Superior temporal gyrus (tissue), 1 donor: ENCODE data around the gene THBS2.
A peak's percentile ranks its signal among the peaks of the same experiment; 100 is the strongest.

Experiments used
- DNase-seq: peaks from one replicate; pipeline ENCODE4 v3.0.0-alpha.2; 2016; ENCODE audit errors: extremely low spot score

The THBS2 gene

DNA sequence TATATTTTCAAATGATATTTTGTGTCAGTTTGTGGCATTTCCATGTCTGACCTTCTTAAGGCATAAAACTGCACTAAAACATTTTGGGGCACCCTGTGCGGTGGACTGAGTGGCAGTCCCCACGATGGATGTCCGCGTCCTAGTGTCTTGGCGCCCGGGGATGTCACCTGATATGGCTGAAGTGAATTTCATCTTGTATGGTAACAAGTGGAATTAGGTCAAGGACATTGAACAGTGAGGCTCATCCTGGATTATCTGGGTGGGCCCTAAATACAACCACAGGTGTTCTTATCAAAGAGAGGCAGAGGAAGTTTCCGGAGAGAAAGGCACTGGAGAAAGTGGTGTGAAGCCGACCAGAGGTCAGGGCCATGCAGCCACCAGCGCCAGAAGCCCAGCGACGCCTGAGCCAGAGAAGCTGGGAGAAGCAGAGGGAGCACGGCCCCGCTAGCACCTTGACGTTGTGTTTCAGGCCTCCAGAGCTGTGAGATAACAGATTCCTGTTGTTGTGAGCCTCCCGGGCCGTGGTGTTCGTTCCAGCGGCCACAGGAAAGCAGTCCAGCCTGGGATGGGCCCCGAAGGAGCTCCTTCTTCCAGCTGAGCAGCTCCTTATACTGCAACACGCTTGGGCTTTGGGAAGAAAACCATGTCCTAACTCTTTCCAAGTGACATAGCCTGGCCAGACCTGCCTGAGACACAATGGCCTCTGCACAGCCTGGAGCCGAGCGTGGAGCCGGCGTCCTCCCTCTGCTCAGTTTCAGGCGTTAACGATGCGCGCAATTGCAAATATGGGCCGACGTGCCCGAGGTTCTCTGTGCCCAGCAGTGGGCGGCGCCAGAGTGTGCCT is 22.5 kb downstream of the THBS2 start:
- DNase-seq = no peak

DNA sequence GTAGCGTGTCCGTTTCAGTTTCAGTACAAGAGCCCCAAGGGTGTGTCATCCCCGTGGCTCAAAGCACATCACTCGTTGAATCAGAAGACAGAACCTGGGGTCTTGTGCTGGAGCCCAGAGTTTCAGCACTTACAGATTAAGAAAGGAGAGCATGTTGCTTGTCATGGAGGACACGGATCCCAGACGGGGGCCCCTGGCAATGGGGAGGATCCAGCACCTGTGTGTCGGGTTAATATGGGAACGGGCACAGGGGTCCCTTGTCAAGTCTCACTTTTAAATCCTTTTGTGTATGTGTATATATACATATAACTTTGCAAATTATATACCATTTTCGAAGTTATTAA is 23.4 kb downstream of the THBS2 start:
- no peak for DNase-seq

DNA sequence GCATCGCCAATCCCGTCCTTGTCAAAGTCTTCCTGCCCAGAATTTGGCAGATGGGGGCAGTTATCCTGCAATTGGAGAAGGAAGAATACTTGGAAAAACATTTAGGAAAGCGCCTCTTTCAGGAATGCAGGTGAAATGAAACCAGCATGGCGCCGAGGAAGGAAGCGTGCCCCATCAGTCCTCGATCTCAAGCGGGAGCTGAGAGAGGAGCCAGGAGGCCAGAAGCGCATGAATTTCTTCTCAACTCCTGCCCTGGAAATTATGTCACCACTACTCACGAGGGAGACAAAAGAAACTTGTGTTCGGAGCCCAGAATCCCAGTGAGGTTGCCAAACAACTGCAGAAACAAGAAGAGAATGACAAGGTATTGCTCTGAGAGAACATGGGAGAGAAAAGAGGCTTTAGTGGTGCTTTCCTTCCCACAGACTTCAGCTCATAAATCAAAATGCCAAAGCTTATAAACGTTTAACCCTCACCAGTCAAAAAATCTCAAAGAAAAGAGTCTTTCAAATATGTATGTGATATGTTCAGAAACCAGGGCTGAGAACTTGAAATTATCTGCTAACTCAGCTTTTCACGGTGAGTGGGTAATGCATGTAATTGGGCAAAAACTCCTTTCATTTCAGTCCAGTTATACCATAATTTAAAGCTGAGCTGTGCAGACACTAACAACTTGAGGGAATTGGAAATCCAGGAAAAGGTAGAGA is 23.9 kb downstream of the THBS2 start:
- DNase-seq = peak; percentile 68

DNA sequence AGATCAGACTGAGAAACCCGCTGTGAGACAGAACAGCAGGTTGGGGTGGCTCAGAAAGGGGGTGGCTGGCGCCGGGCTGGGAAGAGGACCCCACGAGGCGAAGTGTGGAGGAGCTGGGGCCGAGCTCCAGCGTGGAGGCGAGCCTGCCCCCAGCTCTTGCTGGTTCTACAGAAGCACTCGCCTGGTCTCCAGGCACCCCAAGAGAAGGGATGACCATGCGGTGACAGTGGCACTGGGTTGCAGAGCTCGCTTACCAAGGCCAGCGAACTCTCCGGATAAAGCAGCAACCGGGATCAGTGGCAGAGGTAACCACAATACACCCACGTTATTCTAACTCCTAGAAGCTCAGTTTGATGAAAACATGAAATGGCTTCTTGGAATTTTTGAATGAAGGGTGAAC is 26.5 kb downstream of the THBS2 start:
- DNase-seq = no peak

DNA sequence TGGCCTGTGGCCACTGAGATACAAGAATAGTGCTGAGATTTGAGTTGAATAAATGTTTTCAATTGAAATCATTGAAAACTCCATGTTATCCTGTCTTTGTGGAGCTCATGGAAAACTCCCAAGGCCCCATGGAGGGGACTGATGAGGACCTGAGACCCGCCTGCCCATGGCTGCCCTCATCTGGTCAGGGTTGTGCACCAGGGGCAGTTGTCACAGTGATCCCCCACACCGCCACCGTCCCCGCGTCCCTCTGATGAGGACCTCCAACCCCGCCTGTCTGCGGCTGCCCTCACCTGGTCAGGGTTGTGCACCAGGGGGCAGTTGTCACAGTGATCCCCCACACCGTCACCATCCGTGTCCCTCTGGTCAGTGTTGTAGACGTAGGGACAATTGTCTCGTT is 27.8 kb downstream of the THBS2 start:
- DNase-seq = no peak

DNA sequence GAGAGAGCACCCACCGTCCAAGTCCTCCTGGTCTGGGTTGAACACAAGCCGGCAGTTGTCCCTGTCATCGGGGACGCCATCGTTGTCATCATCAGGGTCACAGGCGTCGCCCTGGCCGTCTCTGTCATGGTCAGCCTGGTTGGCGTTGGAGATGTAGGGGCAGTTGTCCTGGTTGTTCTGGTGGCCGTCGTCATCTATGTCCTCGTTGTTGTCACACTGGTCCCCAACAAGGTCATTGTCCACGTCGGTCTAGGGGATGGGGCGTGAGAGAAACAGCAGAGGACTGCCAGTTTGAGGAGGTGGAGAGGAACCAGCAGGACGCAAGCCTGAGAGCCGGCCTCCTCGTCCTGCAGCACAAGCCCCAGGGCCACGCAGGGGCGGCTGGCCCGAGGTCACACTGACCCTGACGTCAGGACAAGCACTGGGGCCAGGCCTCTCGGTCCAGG is 28.5 kb downstream of the THBS2 start:
- no peak for DNase-seq

DNA sequence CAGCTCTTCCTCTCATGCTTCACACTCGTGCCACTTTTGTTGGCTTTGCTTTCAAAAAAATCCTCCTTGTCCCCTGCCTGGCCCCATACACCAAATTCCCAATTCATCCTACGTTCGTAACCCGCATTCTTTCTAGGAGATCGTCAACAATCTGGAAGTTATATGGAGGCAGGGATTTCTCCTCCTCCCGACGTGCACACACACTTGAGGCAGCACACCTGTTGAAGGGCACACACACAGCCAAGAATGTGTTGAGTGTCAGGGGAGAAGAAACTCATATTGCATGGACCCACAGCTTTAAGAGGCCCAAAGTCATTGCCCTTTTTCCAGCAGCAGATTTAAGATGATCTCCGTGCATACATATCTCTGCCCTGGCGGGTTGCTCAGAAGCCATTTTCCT is 28.9 kb downstream of the THBS2 start:
- no peak for DNase-seq

DNA sequence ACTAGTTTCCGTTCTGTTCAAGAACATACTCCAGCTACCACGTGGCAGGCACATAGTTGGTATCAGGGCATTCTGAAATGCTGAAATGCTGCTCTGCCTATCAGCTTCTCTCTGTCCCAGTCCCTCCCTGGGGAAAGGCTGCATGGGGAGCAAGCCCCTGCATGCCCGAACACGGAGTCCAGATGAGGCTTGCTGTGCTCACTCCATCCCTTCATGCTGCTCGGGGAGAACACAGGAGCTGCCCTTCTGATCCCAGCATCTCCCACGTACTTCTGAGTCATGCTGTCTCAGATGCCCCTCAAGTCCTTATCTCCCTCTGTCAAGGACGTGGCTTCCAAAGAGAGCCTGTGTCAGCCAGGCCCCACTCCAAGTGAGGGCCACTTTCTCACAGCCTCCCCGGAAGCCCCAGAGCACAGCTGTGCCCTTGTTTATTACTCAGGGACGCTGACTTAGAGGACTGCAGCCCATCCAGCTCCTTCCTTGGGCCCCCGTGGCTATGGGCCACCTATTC is 29.4 kb downstream of the THBS2 start:
- DNase-seq = no peak

DNA sequence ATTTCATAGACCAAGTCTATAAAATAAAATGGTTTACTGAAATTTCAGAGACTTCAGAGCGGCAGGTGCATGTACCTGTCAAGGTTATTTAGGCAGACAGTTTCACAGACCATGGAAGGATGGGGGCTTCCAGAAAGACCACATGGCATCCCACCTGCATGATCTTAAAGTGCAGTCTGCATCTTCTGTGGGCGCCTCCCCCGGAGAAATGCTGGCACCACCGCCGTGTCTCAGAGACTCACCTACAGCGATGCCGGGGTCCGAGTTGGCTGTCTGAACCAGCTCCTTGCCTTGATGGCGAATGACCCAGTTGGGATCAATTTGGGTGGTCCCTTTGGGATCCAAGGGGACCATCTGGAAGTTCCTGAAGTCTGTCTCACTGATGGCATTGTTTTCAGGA is 30.6 kb downstream of the THBS2 start:
- no peak for DNase-seq

DNA sequence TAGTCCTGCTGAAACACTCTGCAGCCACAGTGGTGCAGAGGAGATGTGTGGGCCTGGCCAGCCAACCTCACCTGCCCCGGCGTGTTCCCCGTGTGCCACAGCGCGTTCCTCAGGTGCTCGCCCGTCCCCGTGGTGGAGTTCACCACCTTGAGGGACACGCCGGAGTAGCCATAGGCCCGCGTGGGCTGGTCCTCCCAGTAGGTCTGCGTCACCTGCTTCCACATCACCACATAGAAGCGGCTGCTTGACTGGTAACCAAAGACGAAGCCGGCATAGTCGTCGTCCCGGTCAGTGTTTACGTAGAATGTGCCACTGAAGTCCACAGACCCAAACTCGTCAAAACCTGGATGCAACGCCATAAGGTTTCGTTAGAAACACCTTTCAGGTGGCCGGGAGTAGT is 31.5 kb downstream of the THBS2 start:
- DNase-seq = no peak

DNA sequence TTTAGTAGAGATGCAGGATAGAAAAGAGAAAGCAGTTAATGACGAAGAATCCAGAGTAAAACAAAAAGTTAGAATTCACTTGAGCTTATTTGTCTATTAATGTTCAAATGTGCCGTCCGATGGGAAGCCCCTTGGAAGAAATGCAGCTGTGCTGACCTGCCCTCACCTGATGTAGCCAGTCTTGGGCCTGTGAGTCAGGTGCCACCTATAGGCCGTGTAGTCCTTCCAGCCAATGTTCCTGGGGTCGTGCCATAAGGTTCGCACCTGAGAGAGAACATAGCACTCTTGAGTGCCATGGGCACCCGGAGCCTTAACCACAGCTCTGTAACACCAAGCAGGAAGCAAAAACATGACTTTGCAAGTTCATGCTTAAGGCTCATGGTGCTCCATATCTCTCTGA is 32.4 kb downstream of the THBS2 start:
- no peak for DNase-seq

DNA sequence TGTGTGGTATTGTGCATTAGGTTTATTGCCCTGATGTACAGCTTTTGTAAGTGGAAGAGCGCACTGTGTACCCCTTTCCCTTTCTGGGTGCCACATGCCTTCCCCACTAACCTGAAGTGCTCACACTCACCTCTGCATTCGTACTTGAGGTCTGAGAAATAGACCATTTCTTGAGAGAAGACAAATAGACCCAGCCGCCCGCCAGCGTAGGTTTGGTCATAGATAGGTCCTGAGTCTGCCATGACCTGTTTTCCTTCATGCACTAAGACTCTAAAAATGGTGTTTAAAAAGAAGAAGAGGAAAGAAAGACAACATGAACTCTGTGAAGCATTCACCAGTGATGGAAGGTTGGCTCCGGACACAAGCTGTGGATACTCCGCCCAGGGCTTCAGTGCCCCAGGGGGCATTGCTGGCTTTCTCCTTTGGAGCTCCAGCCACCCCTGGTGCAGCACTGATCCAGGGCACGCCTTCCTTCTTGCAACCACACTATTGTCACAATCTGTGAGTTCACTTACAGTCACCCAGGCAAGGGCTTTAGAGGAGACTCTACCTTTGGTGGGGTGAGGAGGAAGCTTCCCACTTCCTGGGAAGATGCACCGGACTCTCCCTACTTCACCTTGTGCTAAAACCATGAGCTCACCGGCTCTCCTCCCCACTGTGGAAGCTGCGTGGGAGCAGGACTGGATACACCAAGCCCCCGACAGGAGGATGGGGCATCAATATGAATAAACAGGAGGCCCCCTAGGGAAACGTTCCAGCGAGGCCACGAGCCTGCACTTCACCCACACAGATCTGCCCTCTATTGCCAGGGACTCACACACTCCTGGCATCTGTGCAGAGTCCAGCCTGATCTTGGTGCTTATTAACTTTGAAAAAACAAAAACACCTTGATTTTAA is 33.3 kb downstream of the THBS2 start:
- DNase-seq = no peak

DNA sequence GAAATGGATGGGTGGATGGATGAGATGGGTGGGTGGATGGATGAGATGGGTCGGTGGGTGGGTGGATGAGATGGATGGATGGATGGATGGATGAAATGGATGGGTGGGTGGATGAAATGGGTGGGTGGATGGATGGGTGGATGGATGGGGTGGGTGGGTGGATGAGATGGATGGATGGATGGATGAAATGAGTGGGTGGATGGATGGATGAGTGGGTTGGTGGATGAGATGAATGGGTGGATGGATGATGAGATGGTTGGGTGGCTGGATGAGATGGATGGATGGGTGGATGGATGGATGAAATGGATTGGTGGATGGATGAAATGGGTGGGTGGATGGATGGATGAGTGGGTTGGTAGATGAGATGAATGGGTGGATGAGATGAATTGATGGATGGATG is 35.7 kb downstream of the THBS2 start:
- no peak for DNase-seq

DNA sequence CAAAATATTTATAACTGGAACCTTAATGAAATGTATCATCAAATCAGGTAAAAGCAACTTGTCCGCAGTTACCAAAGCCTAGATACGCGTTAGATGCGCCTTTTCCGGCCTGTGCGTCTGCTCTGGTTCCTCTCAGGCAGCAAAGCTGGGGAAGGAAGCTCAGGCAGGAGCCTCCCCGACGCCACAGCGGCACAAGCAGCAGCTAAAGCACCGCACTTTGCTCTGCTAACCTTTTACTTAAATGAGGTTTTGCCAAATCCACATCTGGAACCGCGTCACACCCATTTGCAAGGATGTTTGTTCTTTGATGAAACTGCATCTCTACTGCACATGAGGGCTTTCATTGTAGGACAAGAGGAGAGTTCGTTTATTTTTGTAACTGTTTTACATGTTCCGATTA is 36.8 kb downstream of the THBS2 start:
- no peak for DNase-seq

DNA sequence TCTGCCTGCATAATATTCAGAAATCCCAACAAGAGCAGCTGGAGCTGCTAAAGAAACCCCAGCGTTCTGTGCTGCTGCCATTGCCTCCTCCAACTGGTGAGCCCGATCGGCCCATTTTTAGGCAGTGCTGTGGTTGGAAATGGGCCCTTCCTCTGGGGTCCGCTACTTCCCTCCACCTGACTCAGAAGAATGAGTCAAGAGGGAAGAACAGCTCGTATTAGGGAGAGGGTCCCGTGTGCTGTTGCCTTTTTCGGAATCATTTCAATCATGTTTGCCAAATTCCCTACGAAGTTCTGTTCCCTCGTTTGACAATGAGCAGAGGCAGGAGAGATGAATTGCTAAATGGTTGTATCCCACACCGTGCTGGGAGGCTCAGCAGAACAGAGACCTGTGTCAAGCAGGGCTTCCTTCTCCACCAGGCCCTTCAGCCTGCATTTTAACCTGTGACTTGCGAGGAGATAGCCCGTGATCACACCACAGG is 38.4 kb downstream of the THBS2 start:
- DNase-seq = peak; percentile 44

DNA sequence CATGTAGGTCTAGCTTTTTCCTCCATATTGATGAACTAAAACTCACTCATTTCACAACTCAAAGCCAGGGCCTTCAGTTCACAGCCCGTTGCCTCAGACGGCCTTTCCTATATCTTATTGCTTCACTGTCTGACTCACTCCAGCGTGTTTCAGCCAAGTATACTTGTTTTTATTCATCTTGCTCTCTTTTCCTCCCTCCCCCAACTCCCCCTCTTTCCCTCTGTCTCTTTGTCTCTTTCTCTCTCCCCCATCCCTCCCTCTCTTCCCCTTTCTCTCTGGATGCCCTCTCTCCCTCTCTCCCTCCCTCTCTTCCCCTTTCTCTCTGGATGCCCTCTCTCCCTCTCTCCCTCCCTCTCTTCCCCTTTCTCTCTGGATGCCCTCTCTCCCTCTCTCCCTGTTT is 38.9 kb downstream of the THBS2 start:
- peak; percentile 55 for DNase-seq

DNA sequence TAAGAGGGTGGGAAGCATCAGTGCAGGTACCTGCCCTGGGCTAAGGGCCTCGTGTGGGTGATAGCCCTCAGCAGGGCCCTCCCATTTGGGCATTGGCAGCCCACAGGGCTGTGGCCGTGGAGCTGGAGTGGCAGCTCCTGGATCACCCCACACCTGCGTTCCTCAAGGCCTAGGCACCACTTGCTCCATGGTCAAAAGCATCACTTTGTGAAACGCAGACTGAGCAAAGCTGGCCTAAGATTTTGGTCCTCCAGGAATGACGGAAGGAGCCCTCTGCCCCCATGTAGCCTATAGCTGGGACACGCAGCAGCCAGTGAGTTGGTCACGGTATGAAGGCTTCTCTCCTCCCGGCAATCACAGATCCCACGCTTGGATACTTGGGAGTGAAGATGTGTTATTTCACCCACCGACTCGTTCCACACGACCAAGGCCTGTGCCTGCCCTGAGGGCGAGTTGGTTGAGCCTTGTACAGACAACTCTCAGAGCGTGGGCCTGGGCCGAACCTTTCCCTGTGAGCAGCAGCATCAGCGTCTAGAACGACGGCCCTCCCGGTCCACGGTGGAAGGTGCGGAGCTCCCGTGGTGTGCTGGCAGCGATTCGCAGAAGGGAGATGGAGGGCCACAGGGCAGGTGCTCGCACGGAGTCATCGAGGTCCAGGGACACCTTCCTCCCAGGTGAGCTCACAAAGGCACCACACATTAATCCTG is 39.7 kb downstream of the THBS2 start:
- DNase-seq = no peak

DNA sequence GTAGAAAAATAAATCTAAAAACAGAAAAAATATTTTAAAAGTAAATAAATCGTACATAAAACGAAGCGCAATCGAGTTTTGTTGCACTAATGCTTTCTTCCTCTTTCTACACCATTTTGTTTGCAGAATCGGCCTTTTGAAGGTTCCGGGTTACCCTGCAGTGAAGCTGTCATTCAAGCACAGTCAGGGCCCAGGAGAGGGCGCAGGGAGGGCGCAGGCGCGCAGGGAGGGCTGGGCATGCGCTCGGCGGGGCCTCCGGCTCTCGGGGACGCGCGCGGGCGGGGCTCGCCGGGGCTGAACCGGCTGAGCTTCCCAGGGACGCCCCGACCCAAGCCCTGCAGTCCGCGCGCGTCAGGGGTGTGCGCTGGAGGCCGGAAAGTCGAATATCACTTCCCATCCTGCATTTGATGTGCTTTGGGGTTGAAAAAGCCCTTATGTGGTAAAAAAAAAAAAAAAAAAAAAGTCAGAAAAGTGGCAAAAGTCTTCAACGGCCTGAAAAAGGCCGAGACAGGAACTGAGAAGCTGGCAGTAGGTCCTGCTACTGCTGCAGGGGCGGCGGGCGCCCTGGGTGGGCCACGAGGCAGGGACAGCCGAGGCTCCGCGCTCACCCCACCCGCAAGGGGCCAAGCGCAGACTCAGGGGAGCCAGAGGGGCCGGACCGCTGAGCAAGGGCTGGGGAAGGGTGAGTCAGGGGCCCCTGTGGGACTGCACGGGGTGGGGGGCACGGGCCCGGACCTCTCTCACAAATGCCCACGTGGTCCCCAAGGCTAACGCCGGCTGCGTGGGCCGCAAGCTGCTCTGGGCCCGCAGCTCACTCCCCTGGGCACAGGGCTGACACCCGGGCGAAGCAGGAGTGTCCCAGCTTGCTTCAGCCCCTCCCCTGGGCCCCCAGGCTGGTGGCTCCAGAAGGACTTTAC is 40.5 kb downstream of the THBS2 start:
- peak; percentile 92 for DNase-seq

DNA sequence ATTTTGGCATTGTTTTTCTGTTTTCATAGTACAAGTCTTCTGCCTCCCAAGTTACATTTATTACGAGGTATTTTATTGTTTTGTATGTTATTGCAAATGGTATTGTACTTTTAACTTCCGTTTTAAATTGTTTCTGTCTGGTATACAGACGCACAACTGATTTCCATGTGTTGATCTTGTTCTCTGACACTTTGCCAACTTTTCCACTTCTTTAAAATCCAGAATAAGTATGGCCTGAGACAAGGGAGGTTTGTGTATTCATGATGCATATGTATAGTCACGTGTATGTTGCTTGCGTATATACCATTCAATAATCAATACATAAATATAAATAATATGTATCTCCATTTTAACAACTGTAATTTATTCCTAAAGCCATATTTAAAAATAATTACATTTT is 41.2 kb downstream of the THBS2 start:
- no peak for DNase-seq

DNA sequence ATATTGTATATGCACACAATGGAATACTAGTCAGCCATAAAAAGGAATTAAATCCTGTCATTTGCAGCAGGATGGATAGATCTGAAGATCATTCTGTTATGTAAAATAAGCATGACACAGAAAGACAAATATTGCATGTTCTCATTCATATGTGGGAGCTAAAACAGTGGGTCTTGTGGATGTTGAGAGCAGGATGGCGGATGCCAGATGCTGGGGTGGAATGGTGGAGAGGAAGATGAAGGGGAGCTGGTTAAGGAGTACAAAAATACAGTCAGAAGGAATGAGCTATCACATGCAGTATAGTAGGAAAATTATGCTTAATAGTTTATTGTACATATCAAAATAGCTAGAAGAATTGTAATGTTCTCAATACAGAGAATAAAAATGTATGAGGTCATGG is 41.8 kb downstream of the THBS2 start:
- DNase-seq = no peak
